Heart right ventricle (tissue), 16 donors: ENCODE data around the gene HPS1. TPM values are rescaled to one million over a fixed set of nuclear protein-coding genes. Genes with fewer than 3 reads are reported as not detected.

Source experiments
- ATAC-seq, 8 donors: fragments of 200-7000 bp; cut with Tn5 transposase; one replicate each; pipeline ENCODE4 v1.9.1; 2020; ENCODE audit warnings: mild to moderate bottlenecking in 8 of 8, moderate library complexity in 8 of 8, moderate number of reproducible peaks in 1 of 8
- DNase-seq, 2 donors: peaks; one replicate each; pipeline ENCODE4 v3.0.0-alpha.2; 2020
- H3K27ac ChIP-seq, 10 donors: fragments of 200-600 bp; sonication (generic) in 2 of 10; one replicate each; pipeline versions ENCODE4 v1.5.0 to v1.8.0; 2020 to 2022; ENCODE audit warnings: mild to moderate bottlenecking in 3 of 10
- H3K27me3 ChIP-seq, 7 donors: fragments of 200-600 bp; one replicate each; pipeline ENCODE4 v1.8.0; 2021 to 2022; ENCODE audit warnings: mild to moderate bottlenecking in 2 of 7
- H3K36me3 ChIP-seq, 9 donors: fragments of 200-600 bp; sonication (generic) in 1 of 9; one replicate each; pipeline versions ENCODE4 v1.5.0 to v1.8.0; 2020 to 2022; ENCODE audit warnings: mild to moderate bottlenecking in 2 of 9
- H3K4me1 ChIP-seq, 9 donors: fragments of 200-600 bp; sonication (generic) in 1 of 9; one replicate each; pipeline versions ENCODE4 v1.5.0 to v1.8.0; 2020 to 2022; ENCODE audit warnings: mild to moderate bottlenecking in 4 of 9
- H3K4me3 ChIP-seq, 10 donors: fragments of 200-600 bp; sonication (generic) in 2 of 10; one replicate each; pipeline versions ENCODE4 v1.5.0 to v1.8.0; 2020 to 2022; ENCODE audit warnings: mild to moderate bottlenecking in 7 of 10, moderate library complexity in 2 of 10
- H3K9me3 ChIP-seq, 11 donors: fragments of 200-600 bp in 10 of 11; sonication (generic) in 2 of 11; one replicate each; pipeline versions ENCODE4 v1.5.0 to v1.8.0; 2013 to 2022; ENCODE audit warnings: mild to moderate bottlenecking in 2 of 11, control low read depth in 1 of 11, moderate library complexity in 1 of 11
- CTCF ChIP-seq, 9 donors: fragments of 200-600 bp; sonication (generic) in 2 of 9; IDR thresholded peaks; one replicate each; pipeline versions ENCODE4 v1.5.0 to v1.8.0; 2021 to 2022; ENCODE audit warnings: antibody characterized with exemption in 9 of 9, mild to moderate bottlenecking in 5 of 9, moderate library complexity in 1 of 9
- WGBS, 2 donors: extraction: QIAGEN DNeasy Blood & Tissue Kit; methylation state at CpG; one replicate each; pipeline ENCODE4 v1.1.7; 2013; ENCODE audit warnings: inconsistent platforms in 1 of 2; 5-methylcytosine and 5-hydroxymethylcytosine counted together
- intact Hi-C, 10 donors: fragments of 100-400 bp; cut with DNase I; formaldehyde crosslinking; loops; one replicate each; pipeline versions ENCODE4 v1.11.1 to v1.14.2; 2022
- polyA plus RNA-seq, 2 donors: library from polyadenylated mRNA; stranded (reverse); fragments of 200-250 nt; gene quantifications; one replicate each; pipeline ENCODE4 v1.2.3, GENCODE V29; 2013
- total RNA-seq, 10 donors: library from RNA; stranded (reverse); fragmentation: NEBNext Ultra II Directional in 3 of 10; extraction: Animal tissue kit (Norgen Biotek cat#: 25700) in 3 of 10; gene quantifications; one replicate each; pipeline versions ENCODE4 v1.2.1 to v1.2.4, GENCODE V29; 2021 to 2023
- donor health status: Arrhythmogenic right ventricular cardiomyopathy.
- donor health status: ischemic (EF 13 %, LVEDD 7.1; RV severe dilation, severe dysfunction).
- donor health status: healthy with polysubstance abuse.
- donor health status: DM: no; HTN: yes; CAD: no.
- donor health status: DM: no; HTN: no; CAD: no.
- donor health status: ischemic (EF 25% LVEDD 6.9; RV normal size, moderate dysfunction).
- donor health status: ischemic (EF 25% LVEDD 5.7; RV mildly dilated, moderate dysfunction).
- donor health status: healthy.
- donor health status: DM: yes; HTN: yes; CAD: no.
- donor health status: Ischemic cardiomyopathy.
- donor health status: ischemic (EF 35%, LVEDD 5.7; RV mildly dilated, moderate dysfunction).
- donor health status: nonischemic (EF 11% LVEDD 7.7; RV severe dilation, severe dysfunction).
- donor health status: DM: yes; HTN: yes; CAD: no.
- donor health status: PGD.
- donor health status: ischemic (EF 29% LVEDD 5.4; RV normal size, mild dysfunction).
- donor health status: nonischemic (EF 23%, LVEDD 6.1; RV moderate dilation, normal function).

Gene HPS1
- total and polyA plus RNA-seq, 12 donors, result 21.2 to 54.3 (median 33.4) TPM

- Histone ChIP-seq H3K4me3 (no peak overlapping the region), H3K27me3 (no peaks in the 10 kb centered on the region), H3K27ac (no peak overlapping the region), H3K4me1 (peaks cover 0 to 14% (median 3%) of the 10 kb centered on the region in 9 donors), H3K36me3 (peaks cover 6 to 100% (median 47%) of the 10 kb centered on the region in 9 donors), H3K9me3 (peaks cover 0 to 18% (median 0%) of the 10 kb centered on the region in 11 donors)
- intact Hi-C loops, result no loop called here
- WGBS, 2 donors, result 95 to 96% methylated on average over 22 of the region's 22 CpGs
- no peak for ATAC-seq
- TF ChIP-seq CTCF (IDR thresholded peaks at IDR 0.05), result no peak
- no peak for DNase-seq
These were observed 17.2 kb downstream of the HPS1 start for GRCh38 chr10:98429320-98430072.

- H3K27me3 ChIP-seq, result no peaks in the 10 kb centered on the region
- H3K36me3 ChIP-seq, result peaks cover 0 to 100% (median 38%) of the 10 kb centered on the region in 9 donors
- WGBS, 2 donors, result 93 to 95% methylated on average over 7 of the region's 7 CpGs
- no peak for TF ChIP-seq CTCF (IDR thresholded peaks at IDR 0.05)
- intact Hi-C loops, result no loop called here
- ATAC-seq (no peak), DNase-seq (no peak)
- no peak overlapping the region for H3K4me3 ChIP-seq
- H3K4me1 ChIP-seq, result peaks cover 0 to 14% (median 3%) of the 10 kb centered on the region in 9 donors
- peaks cover 0 to 4% (median 0%) of the 10 kb centered on the region in 11 donors for H3K9me3 ChIP-seq
- H3K27ac ChIP-seq, result no peak overlapping the region
These were observed 19.7 kb downstream of the HPS1 start for GRCh38 chr10:98427011-98427515.

- ATAC-seq, result peak in 7 of 8 donors; percentile 26 to 58 (median 46)
- H3K27ac ChIP-seq, result no peak overlapping the region
- intact Hi-C loops, result no loop called here
- peaks cover 0 to 9% (median 6%) of the 10 kb centered on the region in 9 donors for H3K4me1 ChIP-seq
- no peak for DNase-seq
- H3K9me3 ChIP-seq, result no peaks in the 10 kb centered on the region
- TF ChIP-seq CTCF (IDR thresholded peaks at IDR 0.05), result peak; percentile 46 to 81 (median 68)
- WGBS, 2 donors, result 86 to 92% methylated on average over 21 of the region's 21 CpGs
- no peak overlapping the region for H3K4me3 ChIP-seq
- peaks cover 0 to 98% (median 34%) of the 10 kb centered on the region in 9 donors for H3K36me3 ChIP-seq
- no peaks in the 10 kb centered on the region for H3K27me3 ChIP-seq
These were observed 21.0 kb downstream of the HPS1 start for GRCh38 chr10:98425511-98426352.
